Stimulated activated CD4-positive, alpha-beta T cell treated with anti-CD3 and anti-CD28 coated beads, TNF-alpha, amount 100 ng/mL, for 24 hours (primary cell): ENCODE data around the gene AOX1.
"Not testable (repeated sequence)": the region's sequence is repeated elsewhere in the genome, so short reads cannot be mapped to it uniquely, and the experiment has no call there.

Source experiments
- DNase-seq, 3 experiments: peaks; one replicate each; pipeline ENCODE4 v3.0.0-alpha.2; 2020; ENCODE audit warnings: low read depth in 3 of 3

AOX1 gene

DNA sequence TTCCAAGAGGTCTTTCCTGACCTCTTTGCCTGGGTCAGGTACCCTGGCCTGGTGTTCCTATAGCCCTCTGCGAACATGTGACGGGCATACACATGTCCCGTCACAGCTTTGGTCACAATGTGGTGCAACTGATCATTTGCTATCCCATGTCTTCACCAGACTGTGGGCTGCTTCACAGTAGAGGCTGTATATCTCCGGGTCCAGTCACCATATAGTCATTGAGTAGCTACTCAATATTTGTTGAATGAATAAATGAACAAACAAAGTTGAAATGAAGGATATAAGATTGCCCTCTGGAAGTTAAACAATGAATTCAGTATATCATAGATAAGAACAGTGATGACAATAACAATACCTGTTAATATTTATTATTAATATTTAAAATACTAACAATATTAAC is 16.8 kb downstream of the AOX1 start:
- no peak for DNase-seq

GRCh38 chr2:200603972-200604371 is 18.2 kb downstream of the AOX1 start:
- no peak for DNase-seq

DNA sequence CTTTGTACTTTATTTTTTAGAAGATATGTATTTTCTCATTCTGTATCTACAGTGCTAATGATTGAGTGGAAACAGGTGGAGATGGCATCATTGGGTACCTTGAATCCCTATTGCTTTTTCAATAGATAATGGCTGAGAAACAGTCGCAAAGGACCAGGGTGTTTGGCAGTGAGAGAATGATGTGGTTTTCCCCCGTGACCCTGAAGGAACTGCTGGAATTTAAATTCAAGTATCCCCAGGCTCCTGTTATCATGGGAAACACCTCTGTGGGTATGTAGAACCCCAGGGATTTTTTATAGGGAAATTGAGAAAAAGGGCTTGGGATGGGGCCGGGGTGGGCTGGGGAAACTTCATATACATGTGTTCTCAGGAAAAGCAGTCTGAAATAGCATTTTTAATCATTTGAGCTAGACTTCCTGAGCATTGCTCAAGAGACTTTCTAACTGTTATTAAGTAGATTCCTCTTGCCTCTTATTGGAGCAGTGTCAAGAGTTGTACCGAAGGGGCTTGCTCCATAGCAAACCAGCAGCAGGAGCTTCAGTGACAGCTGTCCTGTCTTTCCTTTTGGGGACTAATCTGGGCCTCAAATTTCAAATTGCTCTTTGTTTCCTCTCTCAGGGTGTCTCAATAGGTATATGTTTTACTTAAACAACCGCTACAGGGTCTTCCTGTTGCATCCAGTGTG is 18.9 kb downstream of the AOX1 start:
- no peak for DNase-seq

DNA sequence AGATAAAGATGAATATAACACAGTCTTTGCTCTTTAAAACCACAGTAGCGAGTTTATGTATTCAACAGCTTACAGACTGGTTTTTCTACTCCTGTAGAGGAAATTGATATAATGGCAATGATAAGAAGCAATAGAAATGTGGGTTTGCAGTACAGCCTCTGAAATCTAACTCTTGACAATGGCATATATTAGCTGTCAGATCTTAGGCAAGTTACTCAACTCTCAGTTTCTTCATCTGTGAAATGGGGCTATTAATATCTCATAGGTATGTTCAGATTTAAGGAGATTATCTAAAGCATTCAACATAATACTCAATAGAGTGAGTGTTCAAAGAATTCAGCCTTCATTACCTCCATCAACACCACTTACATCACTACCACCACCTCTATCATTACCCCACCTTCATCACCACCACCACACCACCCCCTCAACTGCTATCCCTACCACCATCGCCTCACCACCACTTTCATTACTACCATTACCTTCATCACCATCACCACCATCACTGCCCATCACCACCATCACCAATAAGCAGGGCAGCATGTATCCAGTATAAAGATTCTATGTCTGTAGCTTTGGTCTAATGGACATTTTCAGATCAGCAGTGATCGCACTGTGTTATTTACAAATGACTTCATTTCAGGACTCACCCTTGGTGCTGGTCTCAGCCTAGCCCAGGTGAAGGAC is 22.7 kb downstream of the AOX1 start:
- no peak for DNase-seq

DNA sequence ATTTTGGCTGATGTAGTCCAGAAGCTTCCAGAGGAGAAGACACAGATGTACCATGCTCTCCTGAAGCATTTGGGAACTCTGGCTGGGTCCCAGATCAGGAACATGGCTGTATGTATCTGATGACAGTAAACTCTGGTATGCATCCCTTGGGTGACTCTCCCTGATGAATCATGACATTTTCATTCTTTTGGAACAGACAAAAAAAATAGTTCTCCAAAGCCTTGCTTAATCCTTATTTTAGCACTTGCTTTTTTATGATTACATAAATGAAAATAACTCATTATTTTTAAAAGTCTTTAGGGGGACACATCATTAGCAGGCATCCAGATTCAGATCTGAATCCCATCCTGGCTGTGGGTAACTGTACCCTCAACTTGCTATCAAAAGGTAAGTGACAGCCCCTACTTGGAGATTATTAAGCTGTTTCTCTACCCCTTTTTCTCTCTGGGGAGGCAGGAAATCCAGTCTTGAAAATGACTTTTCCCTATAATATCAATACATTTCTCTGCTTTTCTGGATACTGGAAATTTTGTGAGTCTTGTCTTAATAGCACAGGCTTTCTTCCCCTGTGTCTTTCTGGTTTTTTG is 23.3 kb downstream of the AOX1 start:
- DNase-seq = no peak

- not testable (repeated sequence) for DNase-seq
Measured at GRCh38 chr2:200610217-200610616, 24.4 kb downstream of the AOX1 start.

- DNase-seq = no peak
Measured at GRCh38 chr2:200613692-200614091, 27.9 kb downstream of the AOX1 start.

- DNase-seq = no peak
Measured at GRCh38 chr2:200614249-200614648, 28.4 kb downstream of the AOX1 start.

GRCh38 chr2:200615247-200615646 is 29.4 kb downstream of the AOX1 start:
- no peak for DNase-seq

GRCh38 chr2:200616193-200616592 is 30.4 kb downstream of the AOX1 start:
- no peak for DNase-seq

DNA sequence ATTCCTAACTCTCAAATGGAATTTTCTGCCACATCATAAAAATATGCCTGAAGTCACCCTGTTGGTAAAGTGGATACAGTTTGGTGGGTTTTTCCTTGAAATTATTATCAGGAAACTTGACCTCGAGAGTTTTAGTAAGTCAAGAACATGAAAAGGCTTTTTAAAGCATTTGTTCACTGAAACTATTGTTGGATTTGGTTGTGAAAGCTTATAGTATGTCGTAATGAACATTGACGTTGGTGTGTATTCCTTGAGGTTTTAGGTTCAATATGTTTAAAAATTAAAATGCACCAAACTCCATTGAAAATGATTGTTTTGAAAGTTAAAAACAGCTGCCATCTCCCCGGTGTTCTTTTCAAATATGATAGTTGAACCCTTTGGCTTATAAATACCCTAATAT is 30.8 kb downstream of the AOX1 start:
- no peak for DNase-seq

GRCh38 chr2:200617156-200618053 is 31.6 kb downstream of the AOX1 start:
- DNase-seq = no peak

DNA sequence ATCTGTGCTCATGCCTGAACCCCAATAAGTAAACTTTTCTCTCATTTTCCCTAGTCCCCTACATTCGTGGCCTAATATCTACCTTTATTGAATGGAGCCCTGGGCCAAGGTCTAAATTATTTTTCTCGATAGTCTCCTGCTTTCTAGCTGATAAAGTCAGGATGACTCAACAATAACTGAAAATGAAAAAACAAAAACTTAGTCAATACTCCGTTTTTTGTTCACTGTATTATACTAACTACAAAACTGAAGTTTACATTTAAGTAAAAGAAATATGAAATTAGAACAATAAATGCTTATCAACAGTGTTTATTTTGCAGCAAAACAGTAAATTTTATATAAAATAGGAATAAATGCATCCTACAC is 32.2 kb downstream of the AOX1 start:
- no peak for DNase-seq

DNA sequence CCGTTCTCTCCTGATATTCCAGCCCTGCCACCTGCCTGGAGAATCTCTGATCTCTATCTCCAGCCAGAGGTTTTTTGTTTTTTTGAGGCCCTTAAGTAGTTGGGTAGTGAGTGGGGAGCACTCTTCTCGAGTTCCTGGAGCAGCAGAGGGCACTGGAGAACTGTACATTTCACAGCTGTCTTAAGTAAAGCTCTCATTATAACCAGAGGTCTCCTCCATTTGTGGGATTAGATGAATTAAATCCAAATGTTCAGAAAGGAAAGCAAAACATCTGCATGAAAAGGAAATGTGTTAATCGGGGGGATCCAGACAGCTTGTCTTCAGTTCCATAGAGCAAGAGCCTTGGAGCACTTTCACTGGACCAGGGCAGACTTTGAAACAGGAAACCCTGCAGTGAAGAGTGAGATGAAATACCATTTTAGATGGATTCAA is 32.8 kb downstream of the AOX1 start:
- no peak for DNase-seq

DNA sequence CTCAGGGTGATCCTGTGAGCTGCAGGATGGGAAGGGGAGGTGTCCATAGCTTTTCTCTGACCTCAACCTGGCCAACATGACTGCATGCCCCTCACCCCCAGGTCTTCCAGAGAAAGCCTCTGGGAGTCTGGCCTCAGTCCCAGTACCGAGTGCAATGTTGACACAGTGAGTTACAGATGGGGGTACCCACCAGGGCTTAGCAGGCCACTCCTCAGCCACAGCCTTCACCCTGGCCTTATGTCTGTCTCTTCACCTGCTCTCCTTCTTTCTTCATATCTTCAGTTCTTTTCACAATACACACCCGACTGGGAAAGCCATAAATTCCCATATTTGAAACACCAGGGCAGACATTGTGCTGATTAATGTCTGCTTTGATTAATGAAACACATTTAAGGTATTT is 33.5 kb downstream of the AOX1 start:
- no peak for DNase-seq

- no peak for DNase-seq
Measured at GRCh38 chr2:200620606-200621390, 35.0 kb downstream of the AOX1 start.

GRCh38 chr2:200622106-200622505 is 36.3 kb downstream of the AOX1 start:
- no peak for DNase-seq

- DNase-seq = no peak
Measured at GRCh38 chr2:200624026-200624425, 38.2 kb downstream of the AOX1 start.

GRCh38 chr2:200624658-200625057 is 38.8 kb downstream of the AOX1 start:
- no peak for DNase-seq

DNA sequence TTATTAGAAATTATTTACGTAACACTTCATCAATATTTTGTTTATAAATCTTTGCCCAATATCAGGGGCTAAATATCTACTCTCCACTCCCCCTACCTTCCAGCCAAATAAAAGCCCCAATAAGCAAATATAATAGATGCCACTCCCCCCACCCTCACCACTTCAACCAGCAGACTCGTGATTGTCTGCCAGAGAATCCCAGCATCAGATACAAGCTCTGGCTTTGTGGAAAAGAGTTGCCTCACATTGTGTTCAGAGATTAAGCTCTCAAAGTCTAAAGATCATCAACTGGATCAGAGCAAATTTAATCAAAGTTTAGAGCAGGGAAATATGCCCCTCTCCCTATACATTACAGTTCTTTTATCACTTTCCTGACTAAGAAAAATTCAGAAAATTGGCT is 39.5 kb downstream of the AOX1 start:
- no peak for DNase-seq

GRCh38 chr2:200625958-200626363 is 40.1 kb downstream of the AOX1 start:
- no peak for DNase-seq
